Measurements from ENCODE around the gene PALLD. TPM values are rescaled to one million over a fixed set of nuclear protein-coding genes. Genes with fewer than 3 reads are reported as not detected.

The PALLD gene
- total RNA-seq, 1 donor from 2014 or later = 16.4 TPM

DNA sequence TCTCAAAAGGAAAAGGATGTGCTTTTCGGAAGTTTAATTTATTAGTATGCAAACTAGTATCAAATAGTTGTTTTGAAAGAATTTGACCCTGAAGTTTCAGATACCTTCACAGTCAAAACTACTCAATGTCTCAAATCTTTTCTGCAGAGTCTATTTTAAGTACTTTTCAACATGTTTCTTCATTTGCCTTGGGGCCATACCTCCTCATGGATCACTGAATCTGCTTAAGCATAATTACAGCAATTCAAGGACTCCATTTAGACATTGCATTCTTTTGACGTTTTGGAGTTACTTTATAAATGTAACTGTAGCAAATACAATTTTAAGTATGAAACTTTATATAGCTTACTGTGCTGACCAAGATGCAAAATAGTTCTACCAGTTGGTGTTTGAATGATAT, 25.5 kb downstream of the PALLD start:
- Mint-ChIP-seq H3K36me3 (ENCODE audit: low read depth, unreplicated experiment) (no peaks in the 10 kb centered on the region), H3K27ac (ENCODE audit: unreplicated experiment) (no peak overlapping the region), H3K27me3 (ENCODE audit: unreplicated experiment) (no peaks in the 10 kb centered on the region), H3K9me3 (ENCODE audit: unreplicated experiment) (no peaks in the 10 kb centered on the region), H3K4me3 (ENCODE audit: unreplicated experiment) (no peak overlapping the region), H3K4me1 (ENCODE audit: unreplicated experiment) (no peaks in the 10 kb centered on the region)
- TF ChIP-seq, protein P1, sequence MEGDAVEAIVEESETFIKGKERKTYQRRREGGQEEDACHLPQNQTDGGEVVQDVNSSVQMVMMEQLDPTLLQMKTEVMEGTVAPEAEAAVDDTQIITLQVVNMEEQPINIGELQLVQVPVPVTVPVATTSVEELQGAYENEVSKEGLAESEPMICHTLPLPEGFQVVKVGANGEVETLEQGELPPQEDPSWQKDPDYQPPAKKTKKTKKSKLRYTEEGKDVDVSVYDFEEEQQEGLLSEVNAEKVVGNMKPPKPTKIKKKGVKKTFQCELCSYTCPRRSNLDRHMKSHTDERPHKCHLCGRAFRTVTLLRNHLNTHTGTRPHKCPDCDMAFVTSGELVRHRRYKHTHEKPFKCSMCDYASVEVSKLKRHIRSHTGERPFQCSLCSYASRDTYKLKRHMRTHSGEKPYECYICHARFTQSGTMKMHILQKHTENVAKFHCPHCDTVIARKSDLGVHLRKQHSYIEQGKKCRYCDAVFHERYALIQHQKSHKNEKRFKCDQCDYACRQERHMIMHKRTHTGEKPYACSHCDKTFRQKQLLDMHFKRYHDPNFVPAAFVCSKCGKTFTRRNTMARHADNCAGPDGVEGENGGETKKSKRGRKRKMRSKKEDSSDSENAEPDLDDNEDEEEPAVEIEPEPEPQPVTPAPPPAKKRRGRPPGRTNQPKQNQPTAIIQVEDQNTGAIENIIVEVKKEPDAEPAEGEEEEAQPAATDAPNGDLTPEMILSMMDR (IDR thresholded peaks at IDR 0.05; ENCODE audit: unreplicated experiment) = no peak
- no peak for DNase-seq (ENCODE audit: low spot score)

DNA sequence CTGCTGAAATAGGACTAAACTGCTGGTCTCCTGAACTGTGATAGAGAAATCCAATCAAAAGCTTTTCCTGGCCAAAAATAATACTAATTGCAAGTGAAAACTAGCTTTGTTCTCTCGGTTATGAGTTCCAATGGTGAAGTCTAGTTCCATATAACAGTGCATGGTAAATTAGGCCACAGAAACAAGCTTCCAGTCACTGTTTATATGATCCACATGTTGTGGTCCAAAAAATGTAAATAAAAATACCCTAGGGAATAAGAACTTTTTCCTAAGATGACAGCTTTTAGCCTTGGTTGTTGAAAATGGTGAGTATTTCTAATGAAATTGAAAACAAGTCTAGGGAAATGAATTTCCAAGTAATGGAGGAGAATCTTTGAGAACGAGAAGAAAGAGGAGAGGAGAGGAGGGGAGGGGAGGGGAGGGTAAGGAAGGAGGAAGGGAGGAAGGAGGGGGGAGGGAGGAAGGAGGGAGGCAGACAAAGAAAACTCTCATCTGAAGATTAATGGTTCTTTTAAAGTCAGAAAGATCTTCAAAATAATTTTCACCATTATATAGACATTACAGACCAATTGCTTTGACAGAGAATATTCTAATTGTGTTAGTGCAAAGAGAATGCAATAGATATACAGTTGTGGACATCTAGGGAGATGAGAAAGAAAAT, 26.1 kb downstream of the PALLD start:
- Mint-ChIP-seq H3K27ac (ENCODE audit: unreplicated experiment) (no peak overlapping the region), H3K4me3 (ENCODE audit: unreplicated experiment) (no peak overlapping the region), H3K36me3 (ENCODE audit: low read depth, unreplicated experiment) (no peaks in the 10 kb centered on the region), H3K9me3 (ENCODE audit: unreplicated experiment) (no peaks in the 10 kb centered on the region), H3K4me1 (ENCODE audit: unreplicated experiment) (no peaks in the 10 kb centered on the region), H3K27me3 (ENCODE audit: unreplicated experiment) (no peaks in the 10 kb centered on the region)
- DNase-seq (ENCODE audit: low spot score) = no peak
- TF ChIP-seq, protein P1 (IDR thresholded peaks at IDR 0.05; ENCODE audit: unreplicated experiment) = no peak

DNA sequence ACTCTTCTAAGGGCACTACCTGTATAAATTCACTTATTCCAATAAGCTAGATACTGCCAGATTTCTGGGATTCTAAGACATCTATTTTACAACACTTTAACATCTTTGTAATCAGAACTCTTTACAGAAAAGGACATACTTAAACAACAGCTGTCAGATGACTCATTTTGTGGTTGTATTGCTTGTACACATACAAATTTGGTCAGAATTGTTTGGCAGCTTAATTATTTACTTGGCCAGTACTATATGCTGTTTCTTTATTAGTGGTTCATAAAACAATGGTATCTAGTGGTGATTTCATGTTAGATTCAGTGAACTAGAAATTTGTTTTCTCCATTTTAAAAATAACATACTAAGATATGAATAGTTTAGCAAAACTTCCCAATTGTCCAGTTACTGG, 27.2 kb downstream of the PALLD start:
- no peaks in the 10 kb centered on the region for H3K4me1 Mint-ChIP-seq (ENCODE audit: unreplicated experiment)
- no peak overlapping the region for H3K4me3 Mint-ChIP-seq (ENCODE audit: unreplicated experiment)
- no peaks in the 10 kb centered on the region for H3K36me3 Mint-ChIP-seq (ENCODE audit: low read depth, unreplicated experiment)
- H3K27me3 Mint-ChIP-seq (ENCODE audit: unreplicated experiment) = no peaks in the 10 kb centered on the region
- DNase-seq (ENCODE audit: low spot score) = no peak
- H3K27ac Mint-ChIP-seq (ENCODE audit: unreplicated experiment) = no peak overlapping the region
- H3K9me3 Mint-ChIP-seq (ENCODE audit: unreplicated experiment) = no peaks in the 10 kb centered on the region
- TF ChIP-seq, protein P1 (IDR thresholded peaks at IDR 0.05; ENCODE audit: unreplicated experiment) = no peak

GRCh38 chr4:168524897-168525296, 28.0 kb downstream of the PALLD start:
- Mint-ChIP-seq H3K9me3 (ENCODE audit: unreplicated experiment) (no peaks in the 10 kb centered on the region), H3K36me3 (ENCODE audit: low read depth, unreplicated experiment) (no peaks in the 10 kb centered on the region), H3K4me1 (ENCODE audit: unreplicated experiment) (no peaks in the 10 kb centered on the region), H3K27ac (ENCODE audit: unreplicated experiment) (no peak overlapping the region), H3K27me3 (ENCODE audit: unreplicated experiment) (no peaks in the 10 kb centered on the region), H3K4me3 (ENCODE audit: unreplicated experiment) (no peak overlapping the region)
- TF ChIP-seq, protein P1 (IDR thresholded peaks at IDR 0.05; ENCODE audit: unreplicated experiment) = no peak
- DNase-seq (ENCODE audit: low spot score) = no peak

- Mint-ChIP-seq H3K4me1 (ENCODE audit: unreplicated experiment) (no peaks in the 10 kb centered on the region), H3K27me3 (ENCODE audit: unreplicated experiment) (no peaks in the 10 kb centered on the region), H3K36me3 (ENCODE audit: low read depth, unreplicated experiment) (no peaks in the 10 kb centered on the region), H3K4me3 (ENCODE audit: unreplicated experiment) (no peak overlapping the region), H3K27ac (ENCODE audit: unreplicated experiment) (no peak overlapping the region), H3K9me3 (ENCODE audit: unreplicated experiment) (no peaks in the 10 kb centered on the region)
- DNase-seq (ENCODE audit: low spot score) = no peak
- TF ChIP-seq, protein P1 (IDR thresholded peaks at IDR 0.05; ENCODE audit: unreplicated experiment) = no peak
Observed at GRCh38 chr4:168527560-168527959, 30.7 kb downstream of the PALLD start.
